Endometrial microvascular endothelial cells (primary cell): ENCODE measurements around the gene HSD17B7. TPM values are rescaled to one million over a fixed set of nuclear protein-coding genes. Genes with fewer than 3 reads are reported as not detected.

ENCODE experiments used
- in situ Hi-C: cut with HindIII; loops from 2 replicates; pipeline ENCODE4 v1.10.0; 2017; ENCODE audit warnings: low sequenced_read_pairs, low pct_unique_long_range_greater_than_20kb; ENCODE audit errors: inconsistent ontology term
- total RNA-seq: library from RNA; depleted of rRNA; stranded (reverse); fragments of >200 nt; gene quantifications from one replicate; pipeline ENCODE4 v1.2.3, GENCODE V29; 2015; ENCODE audit errors: inconsistent ontology term

The HSD17B7 gene
- total RNA-seq, 1 donor from 2014 or later: 20.4 TPM

GRCh38 chr1:162847839-162848453 is 57.4 kb downstream of the HSD17B7 start:
- in situ Hi-C loops: no loop called here

GRCh38 chr1:162849711-162850110 is 59.2 kb downstream of the HSD17B7 start:
- in situ Hi-C loops: loop anchor here (25.0 kb wide), 1 partner anchor 338 kb away; no protein-coding TSS in a partner anchor

DNA sequence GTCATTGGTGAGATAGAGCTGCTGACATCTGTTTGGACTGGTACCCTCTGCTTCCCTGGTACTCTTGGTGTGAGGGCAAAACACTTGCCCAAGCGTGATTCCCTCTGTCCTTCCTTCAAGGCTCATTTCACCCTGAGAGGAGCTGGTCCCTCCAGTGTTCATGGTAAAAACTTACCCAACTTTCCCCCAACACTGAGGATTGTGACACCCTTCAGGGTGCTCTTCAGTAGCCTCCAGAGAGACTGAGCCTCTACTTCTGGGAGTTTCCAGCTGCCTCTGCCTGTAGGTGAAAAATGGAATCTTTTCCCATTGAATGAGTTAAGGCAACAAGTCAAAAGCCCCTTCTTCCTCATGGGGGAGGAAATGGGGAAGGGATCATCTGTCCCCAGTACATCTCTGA is 60.8 kb downstream of the HSD17B7 start:
- in situ Hi-C loops: loop anchor here (25.0 kb wide), 1 partner anchor 336 kb away; no protein-coding TSS in a partner anchor

GRCh38 chr1:162854245-162854882 is 63.9 kb downstream of the HSD17B7 start:
- in situ Hi-C loops: loop anchor here (25.0 kb wide), 1 partner anchor 333 kb away; no protein-coding TSS in a partner anchor

GRCh38 chr1:162855461-162856150 is 65.1 kb downstream of the HSD17B7 start:
- in situ Hi-C loops: loop anchor here (25.0 kb wide), 1 partner anchor 332 kb away; no protein-coding TSS in a partner anchor

- in situ Hi-C loops: loop anchor here (25.0 kb wide), 1 partner anchor 331 kb away; no protein-coding TSS in a partner anchor
These were observed 65.8 kb downstream of the HSD17B7 start for GRCh38 chr1:162856260-162856659.

DNA sequence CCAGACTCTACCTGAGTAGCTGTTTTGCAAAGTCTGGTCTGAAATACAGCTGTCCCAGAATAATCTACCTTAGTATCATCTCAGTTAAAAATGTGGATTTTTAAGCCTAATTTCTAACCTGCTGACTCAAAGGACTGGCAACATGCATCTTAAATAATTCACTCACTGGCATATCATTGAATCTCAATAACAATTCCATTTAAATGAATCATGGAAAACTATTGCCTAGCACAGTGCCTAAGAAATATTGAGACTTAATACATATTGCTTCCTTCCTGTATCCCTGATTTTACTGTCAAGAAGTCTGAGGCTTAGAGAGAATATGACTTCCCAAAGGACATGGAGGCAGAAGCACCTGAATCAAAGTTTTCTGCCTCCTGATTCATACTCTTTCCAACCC is 67.3 kb downstream of the HSD17B7 start:
- in situ Hi-C loops: loop anchor here (25.0 kb wide), 1 partner anchor 329 kb away; no protein-coding TSS in a partner anchor

DNA sequence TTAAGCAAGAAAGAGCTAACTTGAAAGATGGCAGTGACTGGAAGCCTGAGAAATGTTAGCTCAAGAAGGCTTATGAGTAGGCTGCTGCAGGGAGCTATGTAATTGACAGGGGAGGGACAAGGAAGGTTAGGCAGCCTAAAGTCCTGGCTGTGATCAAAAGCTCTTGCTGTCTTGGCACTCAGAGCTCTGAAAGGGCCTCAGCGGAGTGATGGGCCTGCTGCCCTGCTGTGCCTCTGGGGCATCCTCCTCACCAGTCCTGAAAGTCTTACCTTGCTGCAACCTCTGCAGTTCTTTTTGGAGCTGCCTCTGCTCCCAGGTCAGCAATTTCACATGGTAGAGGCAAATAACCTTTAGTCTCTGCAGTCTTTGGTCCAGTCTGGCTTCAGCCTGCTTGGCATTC is 68.7 kb downstream of the HSD17B7 start:
- in situ Hi-C loops: loop anchor here (25.0 kb wide), 1 partner anchor 328 kb away; no protein-coding TSS in a partner anchor

DNA sequence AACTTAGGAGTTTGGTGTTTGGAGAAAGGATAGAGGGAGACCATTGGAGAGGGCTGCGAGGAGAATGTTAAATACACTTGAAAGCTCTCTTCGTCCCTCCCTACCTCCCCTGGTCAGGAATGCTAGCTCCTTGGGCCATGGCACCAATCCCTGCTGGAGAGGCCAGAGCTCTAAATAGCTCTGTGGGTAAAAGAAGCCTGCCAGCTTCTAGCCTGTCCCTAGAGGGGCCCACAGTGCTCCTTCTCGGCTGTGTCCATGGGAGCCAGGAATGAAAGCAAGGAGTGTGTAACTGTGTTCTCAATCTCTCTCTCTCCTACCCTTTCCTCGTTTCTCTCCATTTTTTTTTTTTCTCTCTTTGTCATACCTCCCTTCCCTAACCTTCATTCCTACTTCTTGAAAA is 70.6 kb downstream of the HSD17B7 start, which contains the start of gene CCDC190:
Gene CCDC190 (minus strand): TSS at position 75 of the 400 bp plus-strand sequence. CDS start 1,529 bp downstream, outside the sequence.
- in situ Hi-C loops: loop anchor here (25.0 kb wide), 1 partner anchor 326 kb away; no protein-coding TSS in a partner anchor

DNA sequence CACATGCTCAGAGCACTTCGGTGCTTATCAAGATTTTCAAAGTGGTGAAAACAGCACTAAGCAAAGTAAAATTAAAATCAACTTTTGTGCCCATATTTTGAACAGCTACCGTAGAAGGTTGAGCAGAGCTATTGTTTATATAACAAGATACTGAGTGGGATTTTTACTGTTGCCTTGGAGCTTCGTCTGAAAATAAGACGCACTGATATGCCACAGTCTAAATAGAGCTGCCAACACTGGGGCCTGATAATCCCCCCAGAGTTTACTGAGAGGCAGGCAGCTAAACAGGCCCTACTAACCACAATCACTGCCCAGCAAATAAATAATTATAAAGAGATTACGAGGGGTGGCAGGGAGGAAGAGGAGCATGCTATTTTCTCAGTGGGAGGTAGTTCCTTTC is 71.1 kb downstream of the HSD17B7 start:
- in situ Hi-C loops: loop anchor here (25.0 kb wide), 1 partner anchor 326 kb away; no protein-coding TSS in a partner anchor

Other genes starting within 250 kb of the HSD17B7 start
- gene UAP1, start 229.0 kb upstream of the HSD17B7 start, total RNA-seq: 183 TPM
- gene DDR2, start 158.2 kb upstream of the HSD17B7 start, total RNA-seq: 2.7 TPM
- 5.9 TPM for gene CCDC190, start 70.5 kb downstream of the HSD17B7 start, total RNA-seq